ENCODE measurements around the gene ATP9B. TPM values are rescaled to one million over a fixed set of nuclear protein-coding genes. Genes with fewer than 3 reads are reported as not detected.

Gene ATP9B
- total and polyA plus RNA-seq, 4 donors = 12.6 to 77.0 (median 29.9) TPM

DNA sequence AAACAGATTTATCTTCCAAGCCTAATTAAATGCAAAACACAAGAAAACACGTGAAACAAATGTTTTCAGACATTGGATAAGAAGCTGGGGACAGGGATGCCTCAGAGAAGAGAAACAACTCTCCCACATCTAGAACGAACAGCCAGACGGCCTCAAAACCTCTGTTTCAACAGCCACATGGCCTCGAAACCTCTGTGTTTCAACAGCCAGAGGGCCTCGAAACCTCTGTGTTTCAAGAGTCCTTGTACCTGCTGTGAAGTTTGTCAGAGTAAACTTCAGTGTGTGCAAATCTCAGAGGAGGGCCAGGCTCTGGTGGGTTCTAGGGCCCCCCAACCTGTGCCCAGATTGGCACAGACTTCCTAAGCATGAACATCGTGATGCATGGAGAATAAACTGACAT, 283.2 kb downstream of the ATP9B start:
- Histone ChIP-seq H3K9ac (ENCODE audit: insufficient read depth in 1 of 2, low read length in 2 of 2) (no peak overlapping the region), H3K27ac (ENCODE audit: low read depth in 1 of 2, low read length in 1 of 2) (no peak overlapping the region), H3K4me3 (no peak overlapping the region), H3K9me3 (ENCODE audit: control insufficient read depth in 4 of 4, insufficient read depth in 3 of 4, low read length in 3 of 4) (no peaks in the 10 kb centered on the region), H3K4me1 (ENCODE audit: control insufficient read depth in 5 of 5, insufficient read depth in 5 of 5, low read length in 5 of 5) (no peaks in the 10 kb centered on the region), H3K27me3 (ENCODE audit: control insufficient read depth in 3 of 3, insufficient read depth in 3 of 3, low read length in 2 of 3) (no peaks in the 10 kb centered on the region), H3K36me3 (ENCODE audit: control insufficient read depth in 4 of 4, insufficient read depth in 4 of 4, low read length in 4 of 4) (peaks cover 0 to 35% (median 8%) of the 10 kb centered on the region in 4 donors)
- WGBS, 2 donors = 66 to 78% methylated on average over 6 of the region's 6 CpGs
- TF ChIP-seq, protein P1, sequence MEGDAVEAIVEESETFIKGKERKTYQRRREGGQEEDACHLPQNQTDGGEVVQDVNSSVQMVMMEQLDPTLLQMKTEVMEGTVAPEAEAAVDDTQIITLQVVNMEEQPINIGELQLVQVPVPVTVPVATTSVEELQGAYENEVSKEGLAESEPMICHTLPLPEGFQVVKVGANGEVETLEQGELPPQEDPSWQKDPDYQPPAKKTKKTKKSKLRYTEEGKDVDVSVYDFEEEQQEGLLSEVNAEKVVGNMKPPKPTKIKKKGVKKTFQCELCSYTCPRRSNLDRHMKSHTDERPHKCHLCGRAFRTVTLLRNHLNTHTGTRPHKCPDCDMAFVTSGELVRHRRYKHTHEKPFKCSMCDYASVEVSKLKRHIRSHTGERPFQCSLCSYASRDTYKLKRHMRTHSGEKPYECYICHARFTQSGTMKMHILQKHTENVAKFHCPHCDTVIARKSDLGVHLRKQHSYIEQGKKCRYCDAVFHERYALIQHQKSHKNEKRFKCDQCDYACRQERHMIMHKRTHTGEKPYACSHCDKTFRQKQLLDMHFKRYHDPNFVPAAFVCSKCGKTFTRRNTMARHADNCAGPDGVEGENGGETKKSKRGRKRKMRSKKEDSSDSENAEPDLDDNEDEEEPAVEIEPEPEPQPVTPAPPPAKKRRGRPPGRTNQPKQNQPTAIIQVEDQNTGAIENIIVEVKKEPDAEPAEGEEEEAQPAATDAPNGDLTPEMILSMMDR (IDR thresholded peaks at IDR 0.05; ENCODE audit: control extremely low read depth, extremely low read depth) = no peak
- DNase-seq (peak in 1 of 3 donors; percentile 12), ATAC-seq (ENCODE audit: insufficient read depth, low FRiP score) (no peak)

DNA sequence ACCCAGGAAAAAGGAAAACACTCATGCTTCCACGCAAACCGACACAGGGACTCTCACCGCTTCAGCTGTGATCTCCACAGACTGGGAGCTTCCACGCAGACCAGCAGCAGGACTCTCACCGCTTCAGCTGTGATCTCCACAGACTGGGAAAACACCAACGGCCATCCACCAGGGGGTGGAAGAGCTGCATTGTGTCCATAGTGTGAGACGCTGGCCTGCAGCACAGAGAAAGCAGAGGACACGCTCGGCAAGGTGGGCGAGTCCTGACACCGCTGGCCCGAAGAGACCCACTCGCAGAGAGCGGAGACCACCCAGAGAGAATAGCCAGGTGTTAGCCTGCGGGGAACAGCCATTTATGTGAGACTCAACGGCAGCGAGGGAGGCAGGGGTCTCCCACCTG, 284.1 kb downstream of the ATP9B start:
- ATAC-seq (ENCODE audit: insufficient read depth, low FRiP score) (no peak), DNase-seq (peak in 2 of 3 donors; percentile 16 to 20)
- 91 to 92% methylated on average over 17 of the region's 17 CpGs for WGBS, 2 donors
- Histone ChIP-seq H3K9me3 (ENCODE audit: control insufficient read depth in 4 of 4, insufficient read depth in 3 of 4, low read length in 3 of 4) (no peaks in the 10 kb centered on the region), H3K9ac (ENCODE audit: insufficient read depth in 1 of 2, low read length in 2 of 2) (no peak overlapping the region), H3K27ac (ENCODE audit: low read depth in 1 of 2, low read length in 1 of 2) (no peak overlapping the region), H3K27me3 (ENCODE audit: control insufficient read depth in 3 of 3, insufficient read depth in 3 of 3, low read length in 2 of 3) (no peaks in the 10 kb centered on the region), H3K4me3 (no peak overlapping the region), H3K4me1 (ENCODE audit: control insufficient read depth in 5 of 5, insufficient read depth in 5 of 5, low read length in 5 of 5) (no peaks in the 10 kb centered on the region), H3K36me3 (ENCODE audit: control insufficient read depth in 4 of 4, insufficient read depth in 4 of 4, low read length in 4 of 4) (peaks cover 0 to 30% (median 6%) of the 10 kb centered on the region in 4 donors)
- TF ChIP-seq, protein P1 (IDR thresholded peaks at IDR 0.05; ENCODE audit: control extremely low read depth, extremely low read depth) = no peak

DNA sequence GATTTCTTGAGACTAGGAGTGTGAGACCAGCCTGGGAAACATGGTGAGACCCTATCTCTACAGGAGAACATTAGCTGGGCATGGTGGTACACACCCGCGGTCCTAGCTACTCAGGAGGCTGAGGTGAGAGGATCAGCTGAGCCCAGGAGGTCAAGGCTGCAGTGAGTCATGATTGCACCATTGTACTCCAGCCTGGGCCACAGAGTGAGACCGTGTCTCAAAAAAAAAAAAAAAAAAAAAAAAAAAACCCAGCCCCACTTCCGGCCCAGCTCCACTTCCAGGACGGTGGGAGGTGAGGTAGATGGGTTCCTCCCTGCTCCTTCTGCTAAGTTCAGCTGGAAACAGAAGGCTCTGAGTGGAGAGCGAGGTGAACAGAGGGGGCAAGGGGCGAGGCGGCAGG, 285.2 kb downstream of the ATP9B start:
- Histone ChIP-seq H3K36me3 (ENCODE audit: control insufficient read depth in 4 of 4, insufficient read depth in 4 of 4, low read length in 4 of 4) (peaks cover 0 to 30% (median 7%) of the 10 kb centered on the region in 4 donors), H3K9me3 (ENCODE audit: control insufficient read depth in 4 of 4, insufficient read depth in 3 of 4, low read length in 3 of 4) (no peaks in the 10 kb centered on the region), H3K4me3 (no peak overlapping the region), H3K4me1 (ENCODE audit: control insufficient read depth in 5 of 5, insufficient read depth in 5 of 5, low read length in 5 of 5) (no peaks in the 10 kb centered on the region), H3K27me3 (ENCODE audit: control insufficient read depth in 3 of 3, insufficient read depth in 3 of 3, low read length in 2 of 3) (no peaks in the 10 kb centered on the region), H3K9ac (ENCODE audit: insufficient read depth in 1 of 2, low read length in 2 of 2) (no peak overlapping the region), H3K27ac (ENCODE audit: low read depth in 1 of 2, low read length in 1 of 2) (no peak overlapping the region)
- ATAC-seq (ENCODE audit: insufficient read depth, low FRiP score) (no peak), DNase-seq (no peak)
- 86 to 93% methylated on average over 8 of the region's 8 CpGs for WGBS, 2 donors
- TF ChIP-seq, protein P1 (IDR thresholded peaks at IDR 0.05; ENCODE audit: control extremely low read depth, extremely low read depth) = no peak

Data from lung (tissue), 12 donors.